ENCODE data around the gene UNK. TPM values are rescaled to one million over a fixed set of nuclear protein-coding genes. Genes with fewer than 3 reads are reported as not detected.
A peak's percentile ranks its signal among the peaks of the same experiment; 100 is the strongest.

UNK gene
- total and polyA plus RNA-seq, 2 donors (not counting 3 experiments of a cell fraction or from before 2014, with no cell fraction given) = 18.0 to 23.2 TPM

GRCh38 chr17:75776386-75777295 is 8.0 kb upstream of the UNK start:
- Histone ChIP-seq H3K4me2 (ENCODE audit: insufficient read depth, low read length) (peak overlapping the region; percentile 73), H4K20me1 (replicated peaks; ENCODE audit: control insufficient read depth, extremely low read depth, insufficient read depth, low read length) (peaks cover 6% of the 10 kb centered on the region), H2AFZ (ENCODE audit: low read depth, low read length) (no peak overlapping the region), H3K4me3 (replicated peaks in 1 of 3; ENCODE audit: insufficient read depth in 1 of 3, low read depth in 1 of 3, low read length in 3 of 3) (peak overlapping the region in 1 of 3 experiments; percentile 87), H3K9me3 (replicated peaks; ENCODE audit: control insufficient read depth, insufficient read depth, low read length) (no peaks in the 10 kb centered on the region), H3K27me3 (ENCODE audit: control insufficient read depth in 2 of 2, insufficient read depth in 2 of 2, low read length in 2 of 2) (no peaks in the 10 kb centered on the region), H3K9ac (replicated peaks; ENCODE audit: extremely low read depth, insufficient read depth, low read length) (no peak overlapping the region), H3K9me1 (replicated peaks; ENCODE audit: control insufficient read depth, extremely low read depth, insufficient read depth, low read length) (no peaks in the 10 kb centered on the region), H3K4me1 (ENCODE audit: control insufficient read depth, extremely low read depth, insufficient read depth, low read length) (peaks cover 9% of the 10 kb centered on the region), H3K27ac (ENCODE audit: insufficient read depth, low read depth, low read length) (no peak overlapping the region), H3K79me2 (ENCODE audit: control insufficient read depth, insufficient read depth, low read length) (peaks cover 18% of the 10 kb centered on the region), H3K36me3 (ENCODE audit: control insufficient read depth in 2 of 2, extremely low read depth in 1 of 2, insufficient read depth in 2 of 2, low read length in 2 of 2) (peaks cover 14 to 16% of the 10 kb centered on the region in 2 experiments)
- ChIA-PET POLR2A (interaction anchor here (1.1 to 5.2 kb wide), 4 partner anchors 8 to 79 kb away, joined by 3 to 24 read pairs (median 10); partner anchors contain the start of genes GALK1, UNK and WBP2), CTCF (interaction anchor here (0.8 to 3.3 kb wide), 10 partner anchors 9 to 120 kb away, joined by 3 to 16 read pairs (median 4); partner anchors contain the start of genes GALK1 and TRIM65)
- dilution Hi-C loops (cut with MboI; ENCODE audit: extremely low pct_ligation_motif_present, low sequenced_read_pairs) = no loop called here
- DNase-seq (ENCODE audit: low read depth, low spot score) (no peak), FAIRE-seq (peak; percentile 54)
- intact Hi-C loops (cut with micrococcal nuclease) = loop anchor here (5.0 to 10.0 kb wide), 2 partner anchors 121 to 228 kb away; partner anchors contain the start of genes CDK3 and TRIM65
- peak; percentile 46 for TF ChIP-seq GATA2 (IDR thresholded peaks at IDR 0.05; ENCODE audit: insufficient read depth, insufficient read length, low read depth, low read length)
- TF ChIP-seq POLR2AphosphoS5 (IDR thresholded peaks at IDR 0.05; ENCODE audit: insufficient read depth, low read depth, low read length) = peak; percentile 54
- no peak for TF ChIP-seq CTCF (IDR thresholded peaks at IDR 0.05; ENCODE audit: extremely low read depth in 1 of 2, insufficient read depth in 1 of 2, low read depth in 1 of 2, low read length in 2 of 2)
- peak; percentile 73 for TF ChIP-seq POLR2A (IDR thresholded peaks at IDR 0.05; ENCODE audit: low read depth, low read length)
- no peak for TF ChIP-seq FOS (IDR thresholded peaks at IDR 0.05; ENCODE audit: borderline replicate concordance, insufficient read depth, low read length)
- TF ChIP-seq JUN (IDR thresholded peaks at IDR 0.05; ENCODE audit: borderline replicate concordance, insufficient read depth, insufficient read length, low read depth) = no peak
- no peak for TF ChIP-seq MYC (IDR thresholded peaks at IDR 0.05; ENCODE audit: low read depth, low read length)
- BruUV-seq (replicated peaks) = no TSS peak
